HG03045 (cell line): Measurements from ENCODE around the gene NEIL3.

Source experiments
- ATAC-seq: cut with Tn5 transposase; IDR thresholded peaks from one replicate; pipeline ENCODE4 v1.9.1; 2021; ENCODE audit warnings: mild to moderate bottlenecking, moderate library complexity; ENCODE audit not compliant: unreplicated experiment

NEIL3 gene

GRCh38 chr4:177367336-177367735, 57.7 kb downstream of the NEIL3 start:
- ATAC-seq, result no peak

- ATAC-seq, result no peak
Measured at GRCh38 chr4:177369372-177369771, 59.7 kb downstream of the NEIL3 start.

DNA sequence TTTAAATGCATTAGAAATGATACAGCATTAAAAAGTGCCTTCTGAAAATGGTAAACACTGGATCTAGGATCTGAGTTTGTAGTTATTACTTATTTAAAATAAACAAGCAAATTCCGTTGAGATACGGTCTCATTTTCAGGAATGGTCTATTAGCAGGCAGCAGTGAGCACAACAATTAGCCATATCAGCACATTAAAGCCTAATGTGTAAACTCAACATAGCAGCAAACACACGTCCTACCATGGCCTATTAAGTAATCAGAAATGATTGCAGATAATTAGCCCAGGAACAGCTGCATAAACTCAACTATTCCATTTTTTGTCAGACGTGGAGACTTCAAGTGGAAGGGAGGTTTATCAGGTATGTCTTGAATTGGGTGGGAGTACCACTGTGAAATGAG, 61.8 kb downstream of the NEIL3 start:
- no peak for ATAC-seq

DNA sequence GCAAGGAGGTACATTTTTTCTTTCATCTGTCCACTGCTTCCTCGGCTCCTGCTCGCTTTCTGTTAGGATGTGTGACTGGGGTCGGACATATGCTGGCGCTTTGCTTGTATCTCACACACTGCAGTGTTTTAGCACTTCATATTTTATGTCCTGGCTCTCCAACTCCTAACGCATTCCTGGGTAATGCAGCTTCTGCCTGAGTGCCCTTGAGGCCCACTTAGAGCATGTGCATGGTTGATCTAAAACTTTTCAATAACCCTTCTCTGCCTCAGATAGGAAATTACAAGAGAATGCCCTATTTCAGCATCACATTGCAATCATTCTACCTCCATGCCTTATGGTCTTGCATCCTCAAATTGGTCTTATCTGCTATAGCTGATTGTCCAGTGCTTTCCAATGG, 65.3 kb downstream of the NEIL3 start:
- no peak for ATAC-seq

DNA sequence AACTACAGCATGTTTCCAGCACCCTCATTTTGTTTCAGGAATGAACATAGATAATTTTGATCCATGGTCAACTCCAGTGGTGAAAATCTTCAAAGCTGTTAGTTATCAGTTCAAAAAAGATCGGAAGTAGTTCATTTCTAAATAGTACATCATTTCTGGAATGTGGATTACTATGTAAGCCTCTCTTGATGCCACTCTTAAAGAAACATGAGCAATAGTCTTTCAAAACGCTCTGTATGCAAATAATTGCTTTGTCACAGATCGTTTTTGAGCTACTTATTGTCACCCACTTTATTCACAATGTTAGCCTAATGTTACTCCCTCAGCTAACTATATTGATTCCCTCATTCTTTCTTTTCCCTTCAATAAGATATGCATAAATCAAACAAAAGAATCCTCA, 65.7 kb downstream of the NEIL3 start:
- ATAC-seq, result no peak

DNA sequence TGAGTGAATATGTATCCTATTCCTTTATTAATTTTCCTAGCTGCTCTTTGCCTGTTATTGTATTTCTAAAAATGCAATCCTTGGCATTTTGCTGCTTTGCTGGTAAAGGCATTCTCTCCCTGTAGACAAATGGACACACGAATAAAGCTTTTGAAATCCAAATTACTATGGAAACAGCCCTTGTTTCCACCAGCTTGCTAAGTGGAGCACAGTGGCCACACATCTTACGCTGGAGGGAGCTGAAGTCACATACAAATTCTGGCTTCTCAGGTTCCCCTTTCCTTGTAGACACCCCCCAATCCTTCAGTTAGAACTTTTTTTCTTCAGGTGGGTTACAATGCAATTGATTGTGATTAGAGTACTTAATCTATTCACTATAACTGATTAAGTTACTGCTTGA, 66.3 kb downstream of the NEIL3 start:
- ATAC-seq, result no peak

DNA sequence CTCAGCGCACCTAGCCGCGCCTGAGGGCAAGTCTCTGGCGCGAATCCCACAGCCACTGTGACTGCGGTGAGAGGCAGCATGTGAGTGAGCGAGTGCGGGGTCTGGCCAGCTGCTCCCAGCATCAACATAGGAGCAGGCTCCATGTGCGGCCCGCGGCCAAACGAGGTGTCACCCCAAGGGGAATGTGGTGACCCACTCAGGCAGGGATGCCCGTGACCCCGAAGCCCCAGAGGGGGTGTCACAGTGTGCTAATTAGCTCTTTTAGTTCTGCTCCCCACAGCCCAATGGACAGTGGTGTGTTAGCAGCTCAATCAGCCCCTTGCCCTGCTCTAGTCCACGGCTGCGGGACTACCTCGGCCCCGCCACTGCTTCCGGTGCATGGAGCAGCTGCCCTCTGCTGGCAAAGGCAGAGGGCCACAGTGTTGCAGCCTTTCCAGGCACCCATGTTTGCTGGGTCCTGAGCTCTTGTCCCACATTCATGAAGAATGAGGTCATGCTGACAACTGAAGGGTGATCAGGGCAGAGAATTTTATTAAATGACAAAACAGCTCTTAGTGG, 71.1 kb downstream of the NEIL3 start:
- no peak for ATAC-seq

- ATAC-seq, result no peak
Measured at GRCh38 chr4:177381762-177382310, 72.2 kb downstream of the NEIL3 start.

DNA sequence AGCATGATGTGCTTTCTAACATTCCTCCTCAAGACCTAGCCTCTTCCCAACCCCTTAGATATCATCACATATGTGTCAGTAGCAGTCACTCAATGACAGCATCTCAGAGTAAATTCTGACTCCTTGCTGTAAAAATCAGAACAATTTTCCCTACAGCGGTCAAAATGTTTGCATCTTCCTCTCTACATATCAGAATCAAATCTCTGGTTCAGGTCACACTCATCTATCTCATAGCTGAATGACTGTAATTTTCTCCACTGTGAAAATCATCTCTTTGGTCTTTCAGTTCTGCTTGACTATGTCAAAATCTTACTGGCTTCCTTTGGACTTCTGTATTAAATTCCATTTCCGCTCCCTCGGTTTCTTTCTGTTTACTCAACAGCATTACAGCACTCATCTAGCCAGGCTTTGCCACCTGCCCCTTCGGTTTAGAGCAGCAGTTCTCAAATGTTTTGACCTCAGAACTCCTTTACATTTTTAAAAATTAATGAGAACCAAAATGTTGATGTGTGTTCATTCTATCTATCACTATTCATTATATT, 75.3 kb downstream of the NEIL3 start:
- no peak for ATAC-seq

GRCh38 chr4:177385576-177386277, 76.1 kb downstream of the NEIL3 start:
- no peak for ATAC-seq

DNA sequence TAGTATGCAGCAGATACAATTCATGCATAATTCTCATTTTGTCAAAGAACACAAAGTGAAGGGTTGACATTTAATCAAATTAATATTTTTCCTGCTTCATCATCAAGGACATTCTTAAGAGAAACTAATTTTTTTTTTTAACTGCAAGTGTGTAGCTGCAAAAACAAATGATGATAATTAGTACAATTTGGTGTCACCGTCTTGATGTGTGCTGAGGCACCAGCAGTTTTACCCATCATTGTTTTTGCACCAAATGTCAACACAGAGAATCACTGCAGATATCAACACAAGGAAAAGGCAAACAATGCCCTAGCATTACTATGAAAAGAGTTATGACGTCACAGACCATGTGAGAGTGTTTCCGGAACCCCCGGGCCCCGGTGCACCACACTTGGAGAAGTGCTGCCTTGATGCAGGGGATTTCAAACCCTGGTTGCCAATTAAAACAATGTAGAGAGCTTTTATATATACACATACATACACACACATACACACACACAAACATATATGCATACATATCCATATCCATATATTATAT, 76.7 kb downstream of the NEIL3 start:
- ATAC-seq, result no peak

- ATAC-seq, result no peak
Measured at GRCh38 chr4:177391287-177391686, 81.6 kb downstream of the NEIL3 start.

DNA sequence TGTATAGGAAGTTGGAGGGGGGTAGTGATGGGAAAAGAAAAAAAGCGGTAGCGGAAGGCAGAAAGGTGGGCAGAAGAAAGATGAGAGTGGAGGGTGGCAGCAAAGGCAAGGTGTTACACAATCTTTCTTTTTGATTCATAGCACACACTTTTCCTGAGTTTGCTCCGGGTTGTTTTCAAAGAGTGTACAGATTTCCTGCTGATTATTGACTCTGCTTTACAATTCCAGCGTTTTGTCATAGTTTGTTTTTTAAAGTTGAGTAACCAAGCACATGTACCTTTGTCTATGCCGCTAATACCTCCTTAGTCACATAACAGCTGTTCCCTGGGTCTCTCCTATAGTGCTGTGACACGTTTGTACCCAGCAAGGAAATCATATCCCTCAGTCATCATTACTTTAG, 82.3 kb downstream of the NEIL3 start:
- no peak for ATAC-seq

GRCh38 chr4:177393236-177393635, 83.6 kb downstream of the NEIL3 start:
- ATAC-seq, result no peak

DNA sequence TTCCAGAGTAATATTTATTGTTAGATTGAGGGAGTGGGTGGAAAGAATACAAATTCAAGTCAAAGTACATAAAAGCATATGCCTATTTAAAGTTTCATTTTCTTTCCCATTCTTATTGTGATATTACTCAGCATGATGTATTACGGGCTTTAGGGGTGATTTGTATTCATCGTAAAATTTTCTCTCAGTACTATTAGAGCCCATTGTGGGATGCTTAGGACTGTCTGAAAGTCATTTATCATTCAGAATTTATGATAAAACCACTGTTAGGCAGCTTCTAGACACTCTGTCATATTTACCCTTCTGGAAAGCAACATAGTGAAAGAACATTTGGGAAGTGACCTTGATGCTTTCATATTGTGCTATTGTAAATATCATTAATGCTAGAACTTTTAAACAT, 86.7 kb downstream of the NEIL3 start:
- ATAC-seq, result no peak

DNA sequence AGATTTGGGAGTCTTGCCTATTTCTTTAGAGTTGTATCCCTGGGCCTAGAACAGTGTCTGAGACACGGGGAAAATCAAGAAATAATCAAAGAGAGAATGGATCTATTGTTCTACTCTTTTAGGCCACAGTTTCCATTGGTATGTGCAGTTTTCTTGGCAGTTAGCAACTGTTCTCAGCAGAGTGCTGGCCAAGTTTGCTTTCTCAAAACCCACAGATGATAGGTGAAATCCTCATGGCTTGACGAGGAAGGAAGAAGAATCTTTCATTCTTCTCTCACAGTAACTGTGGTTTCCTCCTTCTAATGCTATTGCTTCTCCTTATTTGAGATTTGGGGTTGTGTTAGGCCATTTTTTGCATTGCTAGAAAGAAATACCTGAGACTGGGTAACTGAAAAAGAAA, 90.4 kb downstream of the NEIL3 start:
- ATAC-seq, result no peak

- ATAC-seq, result no peak
Measured at GRCh38 chr4:177401658-177402273, 92.1 kb downstream of the NEIL3 start.

DNA sequence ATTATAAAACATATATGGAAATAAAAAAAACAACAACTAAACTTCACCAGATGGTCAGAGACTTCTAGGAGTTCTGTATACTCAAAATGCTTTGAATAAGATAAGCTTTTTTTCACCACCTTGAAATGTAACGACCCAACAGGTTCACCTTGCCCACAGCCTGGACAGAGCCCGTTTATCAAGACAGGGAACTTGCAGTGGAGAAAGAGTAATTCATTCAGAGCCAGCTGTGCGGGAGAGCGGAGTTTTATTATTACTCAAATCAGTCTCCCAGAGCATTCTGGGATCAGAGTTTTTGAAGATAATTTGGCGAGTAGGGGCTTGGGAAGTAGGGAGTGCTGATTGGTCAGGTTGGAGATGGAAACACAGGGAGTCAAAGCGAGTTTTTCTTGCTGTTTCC, 94.1 kb downstream of the NEIL3 start:
- ATAC-seq, result no peak

DNA sequence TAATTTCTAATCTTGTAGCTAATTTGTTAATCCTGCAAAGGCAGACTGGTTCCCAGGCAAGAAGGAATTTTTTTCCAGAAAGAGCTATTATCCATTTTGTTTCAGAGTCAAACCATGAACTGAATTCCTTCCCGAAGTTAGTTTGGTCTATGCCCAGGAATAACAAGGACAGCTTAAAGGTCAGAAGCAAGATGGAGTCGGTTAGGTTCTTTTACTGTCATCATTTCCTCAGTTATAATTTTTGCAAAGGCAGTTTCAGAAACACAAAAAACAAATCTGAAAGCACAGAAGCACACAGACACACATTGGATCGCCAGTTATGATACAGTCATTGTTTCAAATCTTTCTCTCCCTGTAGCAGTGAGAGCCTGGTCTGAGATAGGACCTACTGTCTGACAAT, 94.7 kb downstream of the NEIL3 start:
- no peak for ATAC-seq

GRCh38 chr4:177404986-177405385, 95.3 kb downstream of the NEIL3 start:
- no peak for ATAC-seq

- no peak for ATAC-seq
Measured at GRCh38 chr4:177405508-177405907, 95.8 kb downstream of the NEIL3 start.

GRCh38 chr4:177408023-177408422, 98.3 kb downstream of the NEIL3 start:
- no peak for ATAC-seq
